Central memory CD4-positive, alpha-beta T cell (primary cell): ENCODE data around the gene CCDC160.
"Not testable (repeated sequence)": the region's sequence is repeated elsewhere in the genome, so short reads cannot be mapped to it uniquely, and the experiment has no call there.

Source experiments
- DNase-seq: peaks from one replicate; pipeline ENCODE4 v3.0.0; 2022
- total RNA-seq, 3 experiments: gene quantifications; one replicate each; lab custom pipeline; 2026; lab: John Stamatoyannopoulos, UW

The CCDC160 gene
- 0 reads per million in 3 experiments for total RNA-seq

DNA sequence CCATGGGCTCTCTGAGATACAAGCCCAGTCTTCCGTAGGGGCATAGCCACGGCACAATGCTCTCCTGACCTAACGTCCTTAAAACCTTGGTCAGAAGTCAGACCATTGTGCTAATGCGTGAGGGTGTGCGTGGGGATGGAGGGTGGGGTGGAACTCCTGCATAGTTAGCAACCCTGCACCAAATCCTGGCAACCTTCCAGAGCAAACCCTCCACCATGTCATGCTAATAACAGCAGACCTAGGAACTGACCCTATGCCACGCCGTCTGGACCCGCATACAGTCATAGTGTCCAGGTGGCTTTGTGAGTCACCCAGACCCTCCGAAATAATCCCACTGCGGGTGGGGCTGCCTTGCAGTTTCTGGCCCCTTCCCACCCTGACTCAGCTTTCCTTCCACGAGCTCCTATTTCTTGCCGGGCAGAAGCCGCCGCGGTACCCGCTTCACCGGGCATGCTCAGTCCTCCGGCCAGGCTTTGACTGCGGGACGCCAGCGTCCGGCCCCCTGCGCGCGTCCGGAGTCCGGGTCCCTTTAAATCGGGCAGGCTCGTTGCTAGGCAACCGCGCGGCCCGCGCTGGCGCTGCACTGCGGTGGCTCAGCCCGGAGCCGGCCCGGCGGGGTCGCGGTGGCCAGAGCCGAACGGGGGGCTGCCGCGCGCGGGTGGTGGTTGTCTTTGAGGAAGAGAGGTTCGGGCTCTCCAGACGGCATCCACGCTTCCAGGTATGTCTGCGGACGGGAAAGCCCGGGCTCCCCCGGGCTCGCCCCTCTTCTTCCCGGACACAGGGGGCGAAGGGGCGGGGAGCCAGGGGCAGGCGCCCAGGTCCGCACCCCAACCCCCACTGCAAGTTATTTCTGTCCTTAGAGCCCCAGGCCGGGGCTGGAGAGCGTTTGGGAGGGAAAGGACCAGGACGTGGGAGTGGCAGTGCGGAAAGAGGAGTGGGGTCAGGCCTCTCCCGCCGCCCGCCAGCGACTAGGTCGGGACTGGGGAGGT lies at the start of gene CCDC160:
Gene CCDC160, plus strand, starts transcription at position 557 of the 989 bp plus-strand sequence. CDS start 7,619 bp downstream, outside the sequence.
- no peak for DNase-seq

DNA sequence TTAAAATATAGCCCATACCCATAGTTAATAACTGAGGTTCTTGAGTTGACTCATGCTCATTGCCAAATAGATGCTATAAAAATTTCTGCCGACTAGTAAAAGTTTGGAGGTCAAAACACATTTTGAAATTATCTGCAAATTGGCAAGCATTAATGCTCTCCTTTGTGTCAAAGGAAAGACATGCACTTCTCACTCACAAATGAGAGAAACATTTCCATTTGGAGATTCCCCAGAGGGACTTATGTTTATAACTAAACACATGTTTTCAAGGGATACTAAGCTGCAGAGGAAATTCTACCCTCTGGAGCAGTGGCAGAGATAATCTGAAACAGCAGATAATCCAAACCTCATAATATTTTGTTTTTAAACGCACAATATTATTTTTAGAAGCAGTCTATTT lies 45.7 kb upstream of the CCDC160 start:
- DNase-seq, result no peak

DNA sequence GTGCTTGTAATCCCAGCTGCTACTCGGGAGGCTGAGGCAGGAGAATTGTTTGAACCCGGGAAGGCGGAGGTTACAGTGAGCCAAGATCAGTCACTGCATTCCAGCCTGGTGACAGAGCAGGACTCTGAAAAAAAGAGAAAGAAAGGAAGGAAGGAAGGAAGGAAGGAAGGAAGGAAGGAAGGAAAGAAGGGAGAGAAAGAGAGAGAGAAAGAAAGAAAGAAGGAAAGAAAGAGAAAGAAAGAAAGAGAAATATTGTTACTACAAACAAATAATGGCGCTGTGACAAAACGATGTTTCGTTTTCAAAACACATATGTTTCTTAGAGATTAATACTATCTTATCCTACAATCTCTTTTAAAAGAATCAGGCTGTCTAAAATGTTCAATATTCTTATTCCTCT lies 42.1 kb upstream of the CCDC160 start:
- DNase-seq, result no peak

DNA sequence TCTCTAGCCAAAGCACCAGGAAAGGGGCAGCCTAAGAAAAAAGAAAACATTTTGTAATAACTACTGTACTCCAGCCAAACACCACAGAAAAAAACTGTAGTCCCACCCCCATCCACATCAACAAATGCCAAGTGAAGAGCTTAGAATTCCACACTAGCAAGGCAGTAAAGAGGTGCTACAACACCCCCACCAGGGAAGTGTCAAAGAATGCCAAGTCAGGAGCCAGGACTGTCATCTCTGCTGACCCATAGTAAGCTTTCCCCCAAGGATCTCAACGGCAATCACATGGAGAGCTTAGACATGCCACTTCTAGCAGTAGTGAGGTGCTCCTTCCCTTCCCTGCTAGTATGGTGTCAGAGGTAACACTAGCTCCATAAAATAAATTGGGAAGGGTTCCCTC lies 34.4 kb upstream of the CCDC160 start:
- DNase-seq, result no peak

DNA sequence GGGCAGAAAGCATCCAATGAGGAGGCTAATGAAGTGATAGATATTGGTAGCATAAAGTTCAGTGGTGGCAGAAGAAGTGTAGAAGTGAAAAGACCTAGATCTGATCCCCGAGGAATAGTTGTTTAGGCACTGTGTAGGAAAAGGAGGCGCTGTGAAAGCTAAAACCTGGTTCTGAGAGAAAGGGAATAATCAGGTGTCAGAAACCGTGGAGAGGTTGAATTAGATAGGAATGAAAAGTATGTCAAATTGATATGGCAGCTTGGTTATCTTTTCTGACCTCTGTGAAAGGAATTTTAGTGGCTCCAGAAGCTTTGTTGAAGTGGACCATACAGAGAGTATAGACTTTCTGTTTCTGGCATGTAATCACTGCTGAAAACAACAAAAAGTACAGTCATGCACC lies 30.8 kb upstream of the CCDC160 start:
- no peak for DNase-seq

DNA sequence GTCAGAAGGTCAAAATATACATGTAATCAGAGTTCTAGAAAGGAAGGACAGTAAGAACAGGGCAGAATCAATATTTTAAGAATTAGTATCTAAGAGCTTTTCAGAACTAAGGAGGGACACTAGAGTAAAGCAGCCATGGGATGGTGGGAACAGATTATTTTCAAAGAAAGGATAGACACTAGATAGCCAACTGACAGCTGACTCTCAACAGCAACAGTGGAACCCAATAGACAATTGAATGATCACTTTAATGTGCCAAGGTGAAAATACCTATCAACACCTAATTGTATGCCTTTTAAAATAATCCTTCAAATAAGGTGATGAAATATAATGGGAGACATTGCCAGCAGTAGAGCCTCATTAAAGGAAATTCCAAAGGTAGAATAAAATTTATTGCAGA lies 26.5 kb upstream of the CCDC160 start:
- DNase-seq, result no peak

DNA sequence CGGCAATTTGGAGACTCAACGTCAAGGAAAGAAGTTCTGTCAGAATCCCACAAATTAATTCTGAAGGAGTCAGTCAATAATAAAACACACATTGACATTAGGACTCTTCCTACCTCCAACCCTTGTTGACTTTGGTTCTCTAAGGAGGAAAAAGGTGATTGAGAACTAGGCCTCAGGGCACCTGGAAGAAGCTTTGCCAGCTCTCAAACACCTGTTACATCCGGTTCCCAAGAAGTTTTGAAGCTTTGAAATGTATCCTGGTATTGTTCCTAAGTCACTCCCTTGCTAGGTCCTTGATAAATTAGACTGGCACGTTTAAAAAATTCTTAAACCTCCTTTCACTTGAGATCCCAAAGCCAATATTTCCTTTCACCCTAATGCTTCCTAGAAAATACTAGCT lies 1.7 kb upstream of the CCDC160 start:
- DNase-seq, result no peak

DNA sequence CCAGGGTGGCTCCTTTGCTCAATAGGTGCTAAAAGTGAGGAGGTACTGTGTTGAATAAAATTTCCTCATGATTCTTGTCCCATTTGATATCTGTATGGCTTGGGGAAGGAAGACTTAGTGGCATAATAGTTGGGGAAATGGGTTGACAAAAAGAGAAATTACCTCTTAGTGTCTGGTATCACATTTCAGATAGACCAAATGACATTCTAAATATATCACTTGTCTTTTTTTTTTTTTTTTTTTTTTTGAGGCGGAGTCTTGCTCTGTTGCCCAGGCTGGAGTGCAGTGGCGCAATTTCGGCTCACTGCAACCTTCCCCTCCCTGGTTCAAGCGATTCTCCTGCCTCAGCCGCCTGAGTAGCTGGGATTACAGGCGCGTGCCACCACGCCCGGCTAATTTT lies 1.2 kb downstream of the CCDC160 start:
- not testable (repeated sequence) for DNase-seq

DNA sequence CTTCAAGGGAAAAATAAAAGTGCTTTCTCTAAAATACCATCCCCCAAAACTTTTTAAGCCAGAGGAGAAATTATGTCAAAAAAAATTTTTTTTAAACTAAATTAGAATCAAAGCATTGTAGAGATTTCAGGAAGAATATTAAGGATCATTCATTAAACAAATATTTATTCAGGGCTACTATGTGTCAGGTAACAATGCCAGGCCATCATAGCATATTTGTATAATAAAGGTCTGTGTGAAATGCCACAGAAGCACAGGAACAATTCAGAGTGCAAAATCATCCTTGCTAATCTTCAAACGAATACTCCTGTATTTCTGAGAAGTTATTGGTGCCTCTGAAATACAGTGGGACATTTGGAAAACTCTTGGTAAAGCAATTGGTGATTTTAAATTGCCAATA lies 2.0 kb downstream of the CCDC160 start:
- no peak for DNase-seq

DNA sequence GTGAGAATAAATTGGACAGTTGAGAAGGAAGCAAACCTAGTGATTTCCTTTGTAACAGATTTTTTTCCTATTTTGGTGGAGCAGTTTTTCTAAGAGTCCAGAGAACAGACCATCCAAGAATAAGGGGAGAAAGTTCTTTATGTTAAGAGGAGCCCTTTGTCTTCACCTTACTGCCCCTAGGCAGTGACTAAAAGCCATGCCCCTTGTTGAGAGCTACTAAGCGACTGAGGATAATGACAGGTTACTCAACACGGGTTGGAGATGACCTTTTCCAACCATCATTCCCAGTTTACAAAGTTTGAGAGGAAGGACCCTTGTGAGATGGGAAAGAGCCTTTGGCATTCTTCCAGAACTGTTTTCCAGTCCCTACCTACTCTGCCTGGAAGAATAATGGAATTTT lies 3.2 kb downstream of the CCDC160 start:
- DNase-seq, result no peak

DNA sequence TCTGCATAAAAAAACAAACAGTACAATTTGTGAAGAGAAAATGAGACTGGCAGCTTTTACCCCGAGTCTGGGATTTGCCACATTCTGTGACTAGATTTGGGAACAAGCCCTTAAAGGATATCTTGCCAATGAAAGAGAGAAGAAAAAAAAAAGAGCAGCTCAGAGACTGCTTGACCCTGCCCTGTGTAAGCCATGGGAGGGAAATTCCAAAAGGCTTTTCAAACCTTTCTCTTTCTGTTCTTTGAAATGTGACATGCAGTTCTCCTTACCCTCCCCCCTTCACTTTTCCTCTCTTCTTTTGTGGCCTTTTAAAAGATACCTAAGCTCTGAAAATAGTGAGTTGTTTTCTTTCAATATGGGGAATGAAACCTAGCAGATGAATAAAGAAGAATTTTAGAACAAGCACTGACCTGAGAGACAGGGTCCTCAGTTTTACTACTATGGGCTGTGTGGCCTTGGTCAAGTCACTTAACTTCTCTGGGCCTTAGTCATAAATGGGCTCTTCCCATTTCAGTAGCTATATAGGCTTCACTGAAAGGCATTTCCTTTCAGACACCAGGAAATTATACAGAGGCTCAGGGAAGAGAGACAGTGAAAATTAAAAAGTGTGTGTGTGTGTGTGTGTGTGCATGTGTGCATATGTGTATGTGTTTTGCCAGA lies 5.1 kb downstream of the CCDC160 start:
- no peak for DNase-seq

DNA sequence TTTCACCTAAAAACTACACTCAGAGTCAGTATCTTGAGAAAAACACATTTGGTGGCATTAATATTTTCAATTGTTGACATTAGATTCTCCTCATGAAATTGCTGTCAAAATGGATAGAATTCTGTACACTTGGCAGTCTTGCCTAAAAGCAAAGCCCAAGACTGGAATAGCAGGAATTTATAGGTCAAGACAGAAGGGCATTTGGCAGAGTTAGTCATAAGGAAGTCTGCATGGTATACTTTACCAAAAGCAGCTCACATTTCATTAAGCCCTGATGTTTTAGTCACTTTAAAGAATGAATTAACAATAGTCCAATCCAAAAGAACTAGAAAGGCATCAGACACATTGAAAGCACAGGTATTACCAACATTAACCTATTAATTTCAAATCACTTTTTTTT lies 7.1 kb downstream of the CCDC160 start:
- no peak for DNase-seq

DNA sequence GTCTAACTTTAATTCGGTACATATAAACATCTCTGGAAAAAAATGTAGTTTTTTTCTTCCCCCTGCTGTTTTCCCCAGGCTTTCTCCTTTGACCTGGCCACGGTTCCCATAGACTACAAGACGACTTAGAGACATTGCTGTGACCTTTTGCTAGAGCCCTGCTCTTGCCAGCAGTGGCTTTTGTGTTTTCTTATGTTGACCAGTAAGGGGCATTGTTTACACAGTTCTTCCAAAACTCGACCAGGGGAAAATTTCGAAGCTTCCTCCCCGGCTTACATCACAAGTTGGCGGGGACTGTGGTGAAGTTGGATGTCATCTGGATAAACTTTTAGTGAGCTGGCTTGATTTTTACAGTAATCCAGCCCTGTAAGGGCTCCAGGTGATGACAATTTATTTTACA lies 9.3 kb downstream of the CCDC160 start:
- DNase-seq, result no peak

DNA sequence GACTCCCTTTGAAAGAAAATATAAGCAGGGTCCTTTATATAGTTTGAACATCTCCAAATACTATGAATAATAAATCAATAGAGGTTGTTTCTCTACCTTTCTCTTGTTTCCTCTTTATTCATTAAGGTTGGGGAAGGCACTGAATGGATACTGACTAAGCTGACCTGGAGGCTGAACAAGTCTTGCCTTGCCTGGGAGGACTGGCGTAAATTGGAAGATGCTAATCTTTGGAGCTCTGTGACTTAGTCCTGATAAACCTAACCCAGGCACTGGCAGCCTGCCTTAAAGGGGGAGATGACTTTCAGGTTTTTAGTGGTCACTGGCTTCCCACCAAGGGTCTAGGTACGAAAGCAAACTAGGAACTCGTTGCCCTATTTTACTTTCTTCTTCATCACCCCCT lies 10.5 kb downstream of the CCDC160 start:
- DNase-seq, result no peak

DNA sequence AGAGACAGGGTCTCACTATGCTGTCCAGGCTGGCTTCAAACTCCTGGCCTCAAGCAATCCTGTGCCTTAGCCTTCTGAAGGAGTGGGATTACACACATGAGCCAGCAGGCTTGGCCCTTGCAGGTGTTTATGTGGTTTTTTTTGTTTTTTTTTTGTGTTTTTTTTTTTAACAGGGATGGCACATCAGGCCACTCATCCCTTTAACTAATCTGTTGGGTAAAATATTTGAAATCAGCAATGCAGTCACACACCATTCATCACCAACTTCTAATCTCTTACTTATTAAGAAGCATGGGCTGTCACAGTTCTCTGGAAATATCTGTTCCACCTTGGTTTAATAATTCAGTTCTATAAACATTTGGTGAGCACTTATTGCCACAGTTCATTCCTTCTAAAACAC lies 12.3 kb downstream of the CCDC160 start:
- DNase-seq, result no peak

DNA sequence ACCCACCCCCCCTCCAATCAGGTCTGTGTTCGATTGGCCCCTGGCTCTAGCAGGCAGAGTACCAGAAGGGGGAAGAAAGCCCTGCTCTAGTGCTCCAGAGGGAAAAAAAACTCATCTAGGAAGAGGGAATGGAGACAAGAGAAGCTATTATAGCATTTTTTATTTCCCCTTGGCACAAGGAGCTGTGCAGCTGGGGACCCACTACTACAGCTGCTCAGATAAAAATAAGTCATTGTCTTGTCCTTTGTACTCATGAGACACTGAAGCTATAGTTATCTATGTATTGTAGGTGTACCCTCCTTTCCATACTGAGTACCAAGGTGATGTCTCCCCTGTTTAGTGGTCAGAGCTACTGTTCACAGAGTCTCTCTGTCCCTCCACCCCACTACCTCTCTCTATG lies 14.3 kb downstream of the CCDC160 start:
- no peak for DNase-seq

DNA sequence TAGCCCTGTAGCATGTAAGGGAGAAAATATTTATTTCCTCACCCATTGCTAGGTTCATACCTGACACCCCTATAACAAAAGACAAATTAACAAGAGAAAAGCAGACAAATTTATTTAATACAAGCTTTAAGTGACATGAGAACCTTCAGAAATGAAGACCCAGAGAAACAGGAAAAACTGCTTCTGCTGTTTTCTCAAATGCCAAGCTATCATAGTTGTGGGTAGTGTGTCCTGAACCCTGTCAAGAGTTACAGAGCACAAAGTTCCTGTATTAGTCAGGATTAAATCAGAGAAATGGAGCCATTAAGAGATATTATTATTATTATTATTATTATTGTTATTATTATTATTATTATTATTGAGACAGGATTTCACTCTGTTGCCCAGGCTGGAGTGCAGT lies 17.5 kb downstream of the CCDC160 start:
- DNase-seq, result no peak

DNA sequence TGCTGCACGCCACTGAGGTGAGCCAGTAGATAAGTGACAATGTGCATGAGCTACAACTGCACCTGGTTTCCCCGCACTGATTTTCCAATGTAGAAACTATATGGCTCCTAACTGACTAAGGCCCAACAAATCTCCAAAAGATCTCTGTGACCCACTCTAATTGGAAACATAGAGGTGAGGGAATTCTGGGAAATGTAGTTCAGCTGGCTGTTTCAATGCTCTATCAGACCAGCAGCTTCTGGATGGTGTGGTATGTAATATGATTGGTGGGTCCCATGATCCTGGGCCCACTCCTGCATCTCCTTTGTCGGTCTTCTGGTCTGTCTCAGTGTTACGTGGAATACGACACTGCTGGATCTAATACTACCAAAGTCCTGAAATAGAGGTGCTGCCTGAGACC lies 18.6 kb downstream of the CCDC160 start:
- no peak for DNase-seq

DNA sequence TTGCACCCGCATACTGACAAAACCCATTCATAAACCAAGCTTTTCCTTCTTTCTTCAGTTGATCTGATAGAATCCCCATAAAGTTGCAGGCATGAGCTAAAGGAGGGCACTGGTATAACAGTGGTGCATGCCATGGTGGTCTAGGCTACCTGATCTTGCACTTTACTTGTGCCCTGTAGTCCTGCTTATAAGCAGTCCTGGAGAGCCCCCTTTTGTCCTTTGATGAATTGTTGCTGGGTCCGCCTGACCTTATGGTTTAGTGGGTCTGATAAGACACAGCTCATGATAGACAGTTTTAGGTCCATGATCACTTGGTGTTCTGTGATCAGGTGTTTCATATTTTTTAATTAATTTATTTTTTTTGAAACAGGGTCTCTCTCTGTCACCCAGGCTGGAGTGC lies 19.7 kb downstream of the CCDC160 start:
- DNase-seq, result no peak

DNA sequence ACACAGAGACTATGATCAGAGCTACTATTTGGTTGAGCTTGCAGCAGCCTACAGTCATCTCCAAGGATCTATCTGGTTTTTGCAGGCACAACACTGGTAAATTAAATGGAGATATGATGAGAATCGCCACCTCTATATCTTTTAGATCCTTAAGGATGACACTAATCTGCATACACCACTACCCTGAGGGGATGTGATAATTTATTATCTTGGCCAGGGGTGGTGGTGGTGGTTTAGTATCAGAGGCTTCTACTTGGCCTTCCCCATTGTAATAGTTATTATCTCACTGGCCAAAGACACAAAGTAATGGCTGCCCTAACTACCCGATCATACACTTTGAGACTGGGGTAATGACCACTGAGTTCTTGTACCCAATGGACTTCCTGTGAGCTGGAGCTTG lies 21.2 kb downstream of the CCDC160 start:
- DNase-seq, result no peak

DNA sequence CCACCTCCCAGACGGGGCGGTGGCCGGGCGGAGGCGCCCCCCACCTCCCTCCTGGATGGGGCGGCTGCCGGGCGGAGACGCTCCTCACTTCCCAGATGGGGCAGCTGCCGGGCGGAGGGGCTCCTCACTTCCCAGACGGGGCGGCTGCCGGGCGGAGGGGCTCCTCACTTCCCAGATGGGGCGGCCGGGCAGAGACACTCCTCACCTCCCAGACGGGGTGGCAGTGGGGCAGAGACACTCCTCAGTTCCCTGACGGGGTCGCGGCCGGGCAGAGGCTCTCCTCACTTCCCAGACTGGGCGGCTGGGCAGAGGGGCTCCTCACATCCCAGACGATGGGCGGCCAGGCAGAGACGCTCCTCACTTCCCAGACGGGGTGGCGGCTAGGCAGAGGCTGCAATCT lies 49.0 kb downstream of the CCDC160 start:
- not testable (repeated sequence) for DNase-seq

DNA sequence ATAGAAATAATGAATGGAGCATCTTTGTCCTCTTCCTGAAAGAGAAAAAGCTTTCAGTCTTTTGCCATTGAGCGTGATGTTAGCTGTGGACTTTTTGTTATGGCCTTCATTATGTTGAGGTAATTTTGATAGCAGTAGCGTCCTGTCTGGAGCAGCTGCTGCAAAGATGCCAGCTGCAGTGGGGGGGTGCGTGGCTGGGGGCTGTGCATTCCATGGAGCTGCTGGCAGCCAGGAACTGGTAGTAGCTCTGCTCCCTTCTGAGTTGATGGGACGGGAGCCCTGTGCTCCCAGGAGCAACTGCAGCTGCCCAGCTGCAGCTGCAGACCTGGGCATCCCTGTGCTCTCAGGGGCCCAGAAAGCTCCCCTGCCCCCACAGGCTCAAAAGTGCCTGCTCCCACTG lies 50.4 kb downstream of the CCDC160 start:
- DNase-seq, result no peak

DNA sequence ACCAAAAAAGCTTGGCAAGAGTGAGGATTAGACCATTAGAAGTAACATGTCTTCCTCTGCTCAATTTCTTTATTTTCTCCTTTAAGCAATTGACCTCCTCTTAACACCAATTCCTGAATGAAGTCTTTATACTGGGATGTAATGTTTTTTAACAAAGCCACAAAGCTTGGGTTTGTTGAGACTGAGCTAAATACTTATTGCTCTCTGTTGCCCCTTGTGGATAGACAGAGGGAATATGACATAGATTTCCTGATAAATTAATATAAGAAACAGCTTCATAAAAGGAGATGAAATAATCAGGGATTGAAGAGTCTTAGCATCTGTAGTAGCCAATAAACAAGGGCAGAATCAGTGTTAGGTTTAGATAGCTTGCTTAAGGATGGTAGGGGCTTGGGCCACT lies 57.6 kb downstream of the CCDC160 start:
- no peak for DNase-seq
